Panc1 (cell line): ENCODE results near the gene SP6. TPM values are rescaled to one million over a fixed set of nuclear protein-coding genes. Genes with fewer than 3 reads are reported as not detected.

Source experiments
- ATAC-seq: fragments of 200-7000 bp; cut with Tn5 transposase; 2 replicates; pipeline ENCODE4 v1.9.1; 2020; ENCODE audit warnings: mild to moderate bottlenecking, moderate library complexity
- BruUV-seq: library from RNA; stranded (reverse); fragments of 400-500 nt; replicated peaks from 2 replicates; lab custom pipeline; 2021; lab: Mats Ljungman, UMichigan
- CTCF ChIA-PET: fragments of 300-600 bp; sonication (Branson Sonifier 250); formaldehyde crosslinking; loops from one replicate; lab custom pipeline; 2022; ENCODE audit warnings: antibody characterized with exemption; lab: Charles Lee
- POLR2A ChIA-PET: fragments of 300-600 bp; sonication (Branson Sonifier 250); formaldehyde crosslinking; loops from one replicate; lab custom pipeline; 2022; ENCODE audit warnings: antibody characterized with exemption; lab: Charles Lee
- DNase-seq: peaks from one replicate; pipeline ENCODE4 v3.0.0-alpha.2; 2010; ENCODE audit warnings: low read depth, low spot score
- H3K27ac ChIP-seq: 2 replicates; pipeline ENCODE4 v1.5.1; 2011; ENCODE audit warnings: mild to moderate bottlenecking, low read length, inconsistent platforms
- H3K27me3 ChIP-seq: fragments of 200-500 bp; sonication (Bioruptor generic); 2 replicates; pipeline ENCODE4 v1.6.0; 2014; ENCODE audit warnings: low read length, inconsistent platforms; ENCODE audit not compliant: control insufficient read depth, insufficient read depth
- H3K36me3 ChIP-seq: fragments of 200-500 bp; sonication (Bioruptor generic); 2 replicates; pipeline ENCODE4 v1.5.1; 2014; ENCODE audit warnings: inconsistent platforms, mild to moderate bottlenecking, low read length, moderate library complexity; ENCODE audit not compliant: control insufficient read depth, insufficient read depth
- H3K4me1 ChIP-seq: 2 replicates; pipeline ENCODE4 v1.5.1; 2011; ENCODE audit warnings: inconsistent platforms, mild to moderate bottlenecking, low read length, moderate library complexity; ENCODE audit not compliant: control insufficient read depth, insufficient read depth
- H3K4me3 ChIP-seq, 2 experiments: 2 replicates each; pipeline ENCODE4 v1.5.1; 2011 to 2012; ENCODE audit warnings: low read depth in 2 of 2, low read length in 2 of 2, mild to moderate bottlenecking in 2 of 2, inconsistent platforms in 1 of 2, moderate library complexity in 1 of 2
- H3K9me3 ChIP-seq: fragments of 200-500 bp; sonication (Bioruptor generic); 2 replicates; pipeline ENCODE4 v1.5.1; 2014; ENCODE audit warnings: low read depth, mild to moderate bottlenecking, inconsistent platforms, low read length, moderate library complexity; ENCODE audit not compliant: control insufficient read depth, insufficient read depth
- CTCF ChIP-seq: fragments of 450-650 bp; IDR thresholded peaks from 2 replicates; pipeline ENCODE4 v1.5.1; 2017; ENCODE audit warnings: mild to moderate bottlenecking
- POLR2AphosphoS5 ChIP-seq: IDR thresholded peaks from 2 replicates; pipeline ENCODE4 v1.6.1; 2012; ENCODE audit warnings: mild to moderate bottlenecking, low read depth, low read length, moderate library complexity
- REST ChIP-seq, 2 experiments: IDR thresholded peaks; 2 replicates each; pipeline ENCODE4 v1.6.1; 2011 to 2012; ENCODE audit warnings: low read depth in 2 of 2, control low read depth in 1 of 2, low read length in 1 of 2, mild to moderate bottlenecking in 1 of 2, moderate library complexity in 1 of 2; ENCODE audit not compliant: insufficient read depth in 1 of 2
- SIN3A ChIP-seq: IDR thresholded peaks from 2 replicates; pipeline ENCODE4 v1.6.1; 2012; ENCODE audit warnings: low read depth, mild to moderate bottlenecking, low read length, moderate library complexity, borderline replicate concordance; ENCODE audit not compliant: insufficient read depth
- TCF7L2 ChIP-seq: IDR thresholded peaks from 2 replicates; pipeline ENCODE4 v1.6.1; 2011; ENCODE audit warnings: mild to moderate bottlenecking, low read depth, low read length, inconsistent platforms
- in situ Hi-C: cut with HindIII; loops from 2 replicates; pipeline ENCODE4 v1.10.0; 2016; ENCODE audit warnings: low sequenced_read_pairs, low pct_unique_long_range_greater_than_20kb
- intact Hi-C: fragments of 100-400 bp; cut with micrococcal nuclease; formaldehyde crosslinking; loops from one replicate; pipeline ENCODE4 v1.10.0; 2022; ENCODE audit not compliant: unreplicated experiment
- total RNA-seq: library from RNA; stranded (reverse); gene quantifications from one replicate; pipeline ENCODE4 v1.2.1, GENCODE V29; 2021; ENCODE audit not compliant: unreplicated experiment

Gene SP6
- total RNA-seq, 1 experiment from 2014 or later = 4.0 TPM

- peak; percentile 0 for ATAC-seq
- Histone ChIP-seq H3K36me3 (no peaks in the 10 kb centered on the region; the same call in 1 of the 2 replicates), H3K4me1 (peaks cover 9% of the 10 kb centered on the region; the same call in 1 of the 2 replicates), H3K27ac (peak overlapping the region; percentile 93), H3K4me3 (peak overlapping the region; percentile 82 to 98), H3K9me3 (no peaks in the 10 kb centered on the region), H3K27me3 (no peaks in the 10 kb centered on the region)
- in situ Hi-C loops (no loop called here), intact Hi-C loops (no loop called here)
- no peak for DNase-seq
- POLR2A ChIA-PET = interaction anchor here (0.5 to 1.5 kb wide), 5 partner anchors 10 to 297 kb away, joined by 3 to 14 read pairs (median 5); no protein-coding TSS in a partner anchor
- CTCF ChIA-PET = interaction anchor here (0.5 to 1.3 kb wide), 6 partner anchors 32 to 376 kb away, joined by 3 to 6 read pairs (median 4); partner anchors contain the start of genes CDK5RAP3 and SCRN2
- no TSS peak for BruUV-seq
- TF ChIP-seq REST (IDR thresholded peaks at IDR 0.05; ENCODE audit: insufficient read depth in 1 of 2, low read depth in 2 of 2, low read length in 1 of 2) (no peak), POLR2AphosphoS5 (peak; percentile 98), TCF7L2 (0 out of 2 replicates have a peak, but pooled peaks have one; percentile 16), SIN3A (peak; percentile 90; the same call in 1 of the 2 replicates), CTCF (no peak)
Observed at GRCh38 chr17:47895347-47895855, 44.4 kb upstream of the SP6 start.

DNA sequence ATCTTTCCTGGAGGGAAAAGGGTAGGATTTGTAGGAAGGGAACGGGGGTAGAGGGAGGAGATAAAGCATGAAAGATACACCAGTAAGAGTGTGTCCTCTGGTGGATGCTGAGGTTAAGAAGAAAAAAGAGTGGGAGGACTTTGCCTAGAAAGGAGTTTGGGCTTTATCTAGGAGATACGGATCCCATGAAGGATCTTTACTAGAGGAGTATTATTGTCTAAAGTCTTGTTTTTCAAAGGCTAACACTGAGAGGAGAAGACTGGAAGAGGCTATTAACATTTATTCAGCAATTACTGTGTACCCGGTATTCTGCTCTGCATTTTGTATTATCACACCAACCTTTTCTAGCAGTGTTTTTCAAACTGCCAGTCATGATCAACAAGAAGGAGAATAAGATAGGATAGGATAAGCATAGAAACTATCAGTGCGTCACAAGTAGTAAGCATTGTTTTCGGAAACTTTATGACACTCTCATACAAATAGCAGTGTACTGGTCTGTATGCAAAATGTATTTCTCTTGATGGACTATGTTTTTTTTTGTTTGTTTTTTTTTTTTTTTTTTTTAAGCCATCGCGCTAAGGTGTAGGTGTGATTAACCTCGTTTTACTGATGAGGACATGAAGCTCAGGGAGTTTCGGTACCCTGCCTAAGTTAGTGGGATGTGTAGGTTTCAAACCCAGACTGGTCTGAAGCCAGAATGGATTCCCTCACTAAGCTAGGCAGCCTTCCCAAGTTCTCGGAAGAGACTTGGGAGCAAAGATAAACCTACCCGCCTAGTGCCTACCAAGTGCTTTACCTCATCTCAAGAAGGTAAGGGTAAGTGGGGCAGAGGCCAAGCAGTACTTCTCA lies 43.8 kb upstream of the SP6 start:
- ATAC-seq (no peak), DNase-seq (no peak)
- BruUV-seq = TSS peak; percentile 80
- H3K36me3 ChIP-seq = no peaks in the 10 kb centered on the region; the same call in 1 of the 2 replicates
- TF ChIP-seq TCF7L2 = no peak
- TF ChIP-seq POLR2AphosphoS5 = no peak
- TF ChIP-seq SIN3A = no peak
- TF ChIP-seq REST (IDR thresholded peaks at IDR 0.05; ENCODE audit: insufficient read depth in 1 of 2, low read depth in 2 of 2, low read length in 1 of 2) = no peak
- no peak for TF ChIP-seq CTCF
- H3K27ac ChIP-seq = peak overlapping the region; percentile 93
- in situ Hi-C loops (no loop called here), intact Hi-C loops (no loop called here)
- peak overlapping the region; percentile 82 to 98 for H3K4me3 ChIP-seq
- ChIA-PET CTCF (interaction anchor here (0.6 to 1.3 kb wide), 5 partner anchors 13 to 87 kb away, joined by 3 to 6 read pairs (median 3); partner anchors contain the start of genes CDK5RAP3 and SCRN2), POLR2A (interaction anchor here (0.5 to 1.5 kb wide), 5 partner anchors 10 to 298 kb away, joined by 3 to 14 read pairs (median 5); no protein-coding TSS in a partner anchor)
- no peaks in the 10 kb centered on the region for H3K27me3 ChIP-seq
- peaks cover 9% of the 10 kb centered on the region; the same call in 1 of the 2 replicates for H3K4me1 ChIP-seq
- no peaks in the 10 kb centered on the region for H3K9me3 ChIP-seq
